ENCODE measurements around the gene PEX1.
"Not testable (repeated sequence)": the region's sequence is repeated elsewhere in the genome, so short reads cannot be mapped to it uniquely, and the experiment has no call there.

The PEX1 gene

GRCh38 chr7:92483624-92484023 is 44.7 kb downstream of the PEX1 start:
- not testable (repeated sequence) for H3K27ac ChIP-seq (ENCODE audit: low read length); H3K27me3 ChIP-seq (ENCODE audit: control insufficient read depth, insufficient read depth, low read length); DNase-seq (ENCODE audit: low read depth, low spot score); H3K9me3 ChIP-seq (ENCODE audit: control insufficient read depth, insufficient read depth, low read length); H3K36me3 ChIP-seq (ENCODE audit: control insufficient read depth, insufficient read depth, low read length); H3K4me3 ChIP-seq (ENCODE audit: low read length); H3K4me1 ChIP-seq (ENCODE audit: control insufficient read depth, insufficient read depth, low read length)
- WGBS (ENCODE audit: insufficient coverage, insufficient read length) = no CpG with 5 or more reads among the region's 6 CpGs

DNA sequence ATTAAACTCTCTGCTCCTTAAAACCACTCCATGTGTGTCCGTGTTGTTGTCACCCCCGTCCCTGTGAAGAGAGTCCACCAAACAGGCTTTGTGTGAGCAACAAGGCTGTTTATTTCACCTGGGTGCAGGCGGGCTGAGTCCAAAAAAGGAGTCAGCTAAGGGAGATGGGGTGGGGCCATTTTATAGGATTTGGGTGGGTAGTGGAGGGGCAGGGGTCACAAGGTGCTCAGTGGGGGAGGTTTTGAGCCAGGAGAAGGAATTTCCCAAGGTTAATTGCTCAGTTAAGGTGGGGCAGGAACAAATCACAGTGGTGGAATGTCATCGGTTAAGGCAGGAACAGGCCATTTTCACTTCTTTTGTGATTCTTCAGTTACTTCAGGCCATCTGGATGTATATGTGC is 49.2 kb downstream of the PEX1 start:
- H3K27ac ChIP-seq (ENCODE audit: low read length); H3K4me3 ChIP-seq (ENCODE audit: low read length); H3K9me3 ChIP-seq (ENCODE audit: control insufficient read depth, insufficient read depth, low read length); DNase-seq (ENCODE audit: low read depth, low spot score); H3K27me3 ChIP-seq (ENCODE audit: control insufficient read depth, insufficient read depth, low read length); H3K4me1 ChIP-seq (ENCODE audit: control insufficient read depth, insufficient read depth, low read length); H3K36me3 ChIP-seq (ENCODE audit: control insufficient read depth, insufficient read depth, low read length): not testable (repeated sequence)
- WGBS (ENCODE audit: insufficient coverage, insufficient read length) = no CpG with 5 or more reads among the region's 4 CpGs

GRCh38 chr7:92478711-92479110 is 49.6 kb downstream of the PEX1 start:
- no peaks in the 10 kb centered on the region for H3K4me1 ChIP-seq (ENCODE audit: control insufficient read depth, insufficient read depth, low read length)
- H3K4me3 ChIP-seq (ENCODE audit: low read length) = no peak overlapping the region
- H3K27ac ChIP-seq (ENCODE audit: low read length) = no peak overlapping the region
- no peaks in the 10 kb centered on the region for H3K27me3 ChIP-seq (ENCODE audit: control insufficient read depth, insufficient read depth, low read length)
- no peaks in the 10 kb centered on the region for H3K36me3 ChIP-seq (ENCODE audit: control insufficient read depth, insufficient read depth, low read length)
- no CpG with 5 or more reads among the region's 4 CpGs for WGBS (ENCODE audit: insufficient coverage, insufficient read length)
- H3K9me3 ChIP-seq (ENCODE audit: control insufficient read depth, insufficient read depth, low read length) = no peaks in the 10 kb centered on the region
- DNase-seq (ENCODE audit: low read depth, low spot score) = no peak

- no CpG with 5 or more reads among the region's 9 CpGs for WGBS (ENCODE audit: insufficient coverage, insufficient read length)
- H3K36me3 ChIP-seq (ENCODE audit: control insufficient read depth, insufficient read depth, low read length) = no peaks in the 10 kb centered on the region
- H3K9me3 ChIP-seq (ENCODE audit: control insufficient read depth, insufficient read depth, low read length) = no peaks in the 10 kb centered on the region
- no peaks in the 10 kb centered on the region for H3K4me1 ChIP-seq (ENCODE audit: control insufficient read depth, insufficient read depth, low read length)
- DNase-seq (ENCODE audit: low read depth, low spot score) = no peak
- H3K27ac ChIP-seq (ENCODE audit: low read length) = no peak overlapping the region
- H3K27me3 ChIP-seq (ENCODE audit: control insufficient read depth, insufficient read depth, low read length) = no peaks in the 10 kb centered on the region
- H3K4me3 ChIP-seq (ENCODE audit: low read length) = no peak overlapping the region
Measured at GRCh38 chr7:92478095-92478494, 50.2 kb downstream of the PEX1 start.

DNA sequence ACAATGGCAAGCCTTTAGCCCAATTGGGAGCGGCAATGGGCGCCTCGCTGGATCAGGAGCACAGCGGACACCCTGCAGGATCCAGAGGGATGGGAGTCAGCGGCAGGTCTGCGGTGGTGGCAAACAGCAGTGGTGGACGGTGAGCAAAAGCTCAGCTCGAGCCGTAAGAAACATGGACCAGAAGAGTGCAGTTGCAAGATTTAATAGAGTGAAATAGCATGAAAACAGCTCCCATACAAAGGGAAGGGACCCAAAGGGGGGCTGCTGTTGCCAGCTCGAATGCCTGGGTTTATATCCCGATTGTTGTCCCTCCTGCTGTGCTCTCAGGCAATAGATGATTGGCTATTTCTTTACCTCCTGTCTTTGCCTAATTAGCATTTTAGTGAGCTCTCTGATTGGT is 50.6 kb downstream of the PEX1 start, which contains the start of gene ERVW-1:
TSS of gene ERVW-1 (minus strand) at position 266 of the 400 bp plus-strand sequence. CDS start 7,565 bp downstream, outside the sequence.
- not testable (repeated sequence) for H3K4me3 ChIP-seq (ENCODE audit: low read length); H3K27ac ChIP-seq (ENCODE audit: low read length); H3K27me3 ChIP-seq (ENCODE audit: control insufficient read depth, insufficient read depth, low read length); H3K4me1 ChIP-seq (ENCODE audit: control insufficient read depth, insufficient read depth, low read length); DNase-seq (ENCODE audit: low read depth, low spot score); H3K9me3 ChIP-seq (ENCODE audit: control insufficient read depth, insufficient read depth, low read length); H3K36me3 ChIP-seq (ENCODE audit: control insufficient read depth, insufficient read depth, low read length)
- WGBS (ENCODE audit: insufficient coverage, insufficient read length) = no CpG with 5 or more reads among the region's 11 CpGs

DNA sequence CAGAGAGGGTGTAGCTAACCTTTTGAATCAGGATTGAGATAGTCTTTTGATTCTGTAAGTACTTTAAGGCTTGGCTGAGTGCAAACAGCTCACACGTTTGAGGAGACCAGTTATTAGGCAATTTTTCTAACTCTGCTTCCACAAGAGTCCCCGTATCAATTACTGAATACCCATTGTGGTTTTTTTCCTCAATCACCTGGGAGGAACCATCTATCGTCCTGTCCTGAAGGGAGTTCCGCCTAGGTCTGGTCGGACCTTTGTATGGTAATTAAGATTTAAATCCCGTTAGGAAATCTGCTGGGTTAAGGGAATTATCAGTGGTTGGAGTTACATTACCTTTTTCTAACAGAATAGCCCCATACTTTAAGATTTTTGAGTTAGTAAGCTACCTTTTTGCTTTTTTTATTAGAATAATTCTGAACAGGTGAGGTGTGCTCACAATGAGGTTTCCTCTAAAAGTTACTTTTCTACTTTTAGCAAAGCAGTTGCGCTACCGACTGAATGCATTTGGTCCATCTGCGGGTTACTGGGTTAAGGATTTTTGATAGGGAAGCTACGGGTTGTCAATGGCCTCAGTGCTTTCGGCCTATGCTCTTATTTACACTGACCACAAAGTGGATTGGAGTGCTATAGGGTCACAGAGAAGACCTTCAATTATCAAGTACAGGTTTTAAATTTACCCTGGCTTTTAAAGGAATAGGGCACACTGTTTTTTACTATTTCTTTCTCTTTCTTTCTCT is 52.3 kb downstream of the PEX1 start:
- not testable (repeated sequence) for H3K36me3 ChIP-seq (ENCODE audit: control insufficient read depth, insufficient read depth, low read length); DNase-seq (ENCODE audit: low read depth, low spot score); H3K4me1 ChIP-seq (ENCODE audit: control insufficient read depth, insufficient read depth, low read length); H3K9me3 ChIP-seq (ENCODE audit: control insufficient read depth, insufficient read depth, low read length); H3K4me3 ChIP-seq (ENCODE audit: low read length); H3K27me3 ChIP-seq (ENCODE audit: control insufficient read depth, insufficient read depth, low read length); H3K27ac ChIP-seq (ENCODE audit: low read length)
- no CpG with 5 or more reads among the region's 11 CpGs for WGBS (ENCODE audit: insufficient coverage, insufficient read length)

DNA sequence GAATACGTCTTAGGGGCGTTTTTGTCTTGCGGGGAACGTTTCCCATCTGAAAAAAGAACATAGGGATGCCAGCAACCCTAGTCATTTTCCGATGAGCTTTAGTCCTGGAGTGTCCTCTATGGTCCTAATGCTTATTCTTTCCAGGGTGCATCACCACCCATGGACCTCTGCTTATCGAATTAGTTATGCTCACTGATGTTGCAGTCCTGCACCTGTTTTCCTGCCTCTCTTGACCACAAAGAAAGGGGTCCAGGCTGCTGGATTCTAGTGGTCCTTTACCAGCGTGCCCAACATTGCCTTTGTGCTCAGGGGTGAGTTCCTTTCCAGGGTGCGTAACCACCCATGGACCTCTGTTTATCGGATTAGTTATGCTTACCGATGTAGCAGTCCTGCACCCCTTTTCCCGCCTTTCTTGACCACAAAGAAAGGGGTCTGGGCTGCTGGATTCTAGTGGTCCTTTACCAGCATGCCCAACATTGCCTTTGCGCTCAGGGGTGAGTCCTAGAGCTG is 53.0 kb downstream of the PEX1 start:
- not testable (repeated sequence) for H3K4me1 ChIP-seq (ENCODE audit: control insufficient read depth, insufficient read depth, low read length); H3K4me3 ChIP-seq (ENCODE audit: low read length); DNase-seq (ENCODE audit: low read depth, low spot score); H3K27me3 ChIP-seq (ENCODE audit: control insufficient read depth, insufficient read depth, low read length); H3K36me3 ChIP-seq (ENCODE audit: control insufficient read depth, insufficient read depth, low read length); H3K9me3 ChIP-seq (ENCODE audit: control insufficient read depth, insufficient read depth, low read length); H3K27ac ChIP-seq (ENCODE audit: low read length)
- no CpG with 5 or more reads among the region's 12 CpGs for whole genome bisulfite sequencing (ENCODE audit: insufficient coverage, insufficient read length)

DNA sequence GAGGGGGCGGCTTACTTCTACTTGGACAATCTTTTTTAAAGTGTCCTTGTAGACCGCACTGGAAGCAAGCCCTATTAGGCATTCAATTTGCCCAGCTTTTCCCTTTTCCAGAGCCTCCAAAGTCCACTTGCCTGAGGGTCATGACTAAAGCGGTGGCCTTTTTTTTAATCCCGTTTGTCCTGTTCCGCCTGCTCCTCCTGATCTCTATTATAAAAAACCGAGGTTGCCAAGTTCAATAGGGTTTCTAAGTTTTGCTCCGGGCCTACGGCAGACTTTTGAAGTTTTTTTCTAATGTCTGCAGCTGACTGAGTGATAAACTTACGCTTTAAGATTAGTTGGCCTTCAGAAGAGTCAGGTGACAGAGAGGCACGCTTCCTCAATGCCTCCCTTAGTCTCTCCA is 54.3 kb downstream of the PEX1 start:
- not testable (repeated sequence) for DNase-seq (ENCODE audit: low read depth, low spot score); H3K9me3 ChIP-seq (ENCODE audit: control insufficient read depth, insufficient read depth, low read length); H3K4me1 ChIP-seq (ENCODE audit: control insufficient read depth, insufficient read depth, low read length); H3K27me3 ChIP-seq (ENCODE audit: control insufficient read depth, insufficient read depth, low read length); H3K4me3 ChIP-seq (ENCODE audit: low read length); H3K27ac ChIP-seq (ENCODE audit: low read length); H3K36me3 ChIP-seq (ENCODE audit: control insufficient read depth, insufficient read depth, low read length)
- WGBS (ENCODE audit: insufficient coverage, insufficient read length) = no CpG with 5 or more reads among the region's 10 CpGs

DNA sequence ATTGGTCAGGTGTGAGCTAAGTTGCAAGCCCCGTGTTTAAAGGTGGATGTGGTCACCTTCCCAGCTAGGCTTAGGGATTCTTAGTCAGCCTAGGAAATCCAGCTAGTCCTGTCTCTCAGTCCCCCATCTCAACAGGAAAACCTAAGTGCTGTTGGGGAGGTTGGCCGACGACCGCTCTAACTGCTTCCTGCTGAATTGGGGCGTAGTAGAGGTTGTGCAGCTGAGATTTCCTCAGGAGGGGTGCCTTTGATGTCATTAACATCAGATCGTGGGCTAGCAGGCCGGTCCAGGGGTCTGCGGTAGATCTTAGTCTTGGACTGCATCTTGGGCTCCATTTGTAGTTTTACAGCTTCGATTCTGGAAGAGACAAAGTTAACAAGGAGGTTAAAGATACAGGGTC is 59.7 kb downstream of the PEX1 start:
- no CpG with 5 or more reads among the region's 9 CpGs for WGBS (ENCODE audit: insufficient coverage, insufficient read length)
- H3K9me3 ChIP-seq (ENCODE audit: control insufficient read depth, insufficient read depth, low read length); H3K27ac ChIP-seq (ENCODE audit: low read length); H3K27me3 ChIP-seq (ENCODE audit: control insufficient read depth, insufficient read depth, low read length); H3K4me3 ChIP-seq (ENCODE audit: low read length); DNase-seq (ENCODE audit: low read depth, low spot score); H3K4me1 ChIP-seq (ENCODE audit: control insufficient read depth, insufficient read depth, low read length); H3K36me3 ChIP-seq (ENCODE audit: control insufficient read depth, insufficient read depth, low read length): not testable (repeated sequence)

DNA sequence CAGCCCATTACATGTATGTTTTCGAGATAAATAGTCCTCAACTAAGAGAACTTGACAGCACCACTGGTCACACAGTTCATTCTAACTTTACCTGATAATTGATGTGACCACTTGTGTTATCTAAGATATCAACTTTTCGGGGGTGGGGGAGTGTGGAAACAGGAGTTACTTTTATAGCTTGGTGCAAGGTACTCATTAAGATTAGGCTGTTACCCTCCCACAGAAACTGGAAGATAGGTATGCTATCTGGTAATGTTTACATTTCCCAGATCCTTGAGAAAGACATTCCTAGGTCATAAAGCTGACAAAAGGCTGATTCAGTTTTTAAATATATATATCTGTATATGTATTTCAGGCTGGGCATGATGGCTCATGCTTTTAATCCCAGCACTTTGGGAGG is 61.6 kb downstream of the PEX1 start:
- Histone ChIP-seq H3K27me3 (ENCODE audit: control insufficient read depth, insufficient read depth, low read length) (no peaks in the 10 kb centered on the region), H3K4me3 (ENCODE audit: low read length) (no peak overlapping the region), H3K27ac (ENCODE audit: low read length) (no peak overlapping the region), H3K36me3 (ENCODE audit: control insufficient read depth, insufficient read depth, low read length) (no peaks in the 10 kb centered on the region), H3K4me1 (ENCODE audit: control insufficient read depth, insufficient read depth, low read length) (no peaks in the 10 kb centered on the region), H3K9me3 (ENCODE audit: control insufficient read depth, insufficient read depth, low read length) (no peaks in the 10 kb centered on the region)
- no CpG with 5 or more reads among the region's 2 CpGs for WGBS (ENCODE audit: insufficient coverage, insufficient read length)
- no peak for DNase-seq (ENCODE audit: low read depth, low spot score)

- H3K4me3 ChIP-seq (ENCODE audit: low read length) = no peak overlapping the region
- H3K9me3 ChIP-seq (ENCODE audit: control insufficient read depth, insufficient read depth, low read length) = no peaks in the 10 kb centered on the region
- WGBS (ENCODE audit: insufficient coverage, insufficient read length) = no CpG with 5 or more reads among the region's 3 CpGs
- H3K36me3 ChIP-seq (ENCODE audit: control insufficient read depth, insufficient read depth, low read length) = no peaks in the 10 kb centered on the region
- DNase-seq (ENCODE audit: low read depth, low spot score) = no peak
- no peaks in the 10 kb centered on the region for H3K4me1 ChIP-seq (ENCODE audit: control insufficient read depth, insufficient read depth, low read length)
- H3K27me3 ChIP-seq (ENCODE audit: control insufficient read depth, insufficient read depth, low read length) = no peaks in the 10 kb centered on the region
- H3K27ac ChIP-seq (ENCODE audit: low read length) = no peak overlapping the region
Measured at GRCh38 chr7:92464515-92464914, 63.8 kb downstream of the PEX1 start.

Measured in iPS DF 6.9 (cell line).